Mammary epithelial cell (primary cell): ENCODE measurements around the gene ZNF221.

Source experiments
- EZH2 ChIP-seq: IDR thresholded peaks from 2 replicates; pipeline ENCODE4 v1.6.1; 2012; ENCODE audit warnings: low read length, inconsistent platforms, borderline replicate concordance
- TF ChIP-seq, protein P1 (sequence below), 2 donors: IDR thresholded peaks in 1 of 2; conservative IDR thresholded peaks in 1 of 2; 2 replicates each; pipeline ENCODE4 v1.5.1; 2011 to 2012; ENCODE audit warnings: inconsistent platforms in 2 of 2, low read length in 2 of 2, mild to moderate bottlenecking in 2 of 2, control low read depth in 1 of 2, low read depth in 1 of 2; ENCODE audit not compliant: insufficient read depth in 1 of 2; ENCODE audit errors: extremely low read depth in 1 of 2

DNA sequence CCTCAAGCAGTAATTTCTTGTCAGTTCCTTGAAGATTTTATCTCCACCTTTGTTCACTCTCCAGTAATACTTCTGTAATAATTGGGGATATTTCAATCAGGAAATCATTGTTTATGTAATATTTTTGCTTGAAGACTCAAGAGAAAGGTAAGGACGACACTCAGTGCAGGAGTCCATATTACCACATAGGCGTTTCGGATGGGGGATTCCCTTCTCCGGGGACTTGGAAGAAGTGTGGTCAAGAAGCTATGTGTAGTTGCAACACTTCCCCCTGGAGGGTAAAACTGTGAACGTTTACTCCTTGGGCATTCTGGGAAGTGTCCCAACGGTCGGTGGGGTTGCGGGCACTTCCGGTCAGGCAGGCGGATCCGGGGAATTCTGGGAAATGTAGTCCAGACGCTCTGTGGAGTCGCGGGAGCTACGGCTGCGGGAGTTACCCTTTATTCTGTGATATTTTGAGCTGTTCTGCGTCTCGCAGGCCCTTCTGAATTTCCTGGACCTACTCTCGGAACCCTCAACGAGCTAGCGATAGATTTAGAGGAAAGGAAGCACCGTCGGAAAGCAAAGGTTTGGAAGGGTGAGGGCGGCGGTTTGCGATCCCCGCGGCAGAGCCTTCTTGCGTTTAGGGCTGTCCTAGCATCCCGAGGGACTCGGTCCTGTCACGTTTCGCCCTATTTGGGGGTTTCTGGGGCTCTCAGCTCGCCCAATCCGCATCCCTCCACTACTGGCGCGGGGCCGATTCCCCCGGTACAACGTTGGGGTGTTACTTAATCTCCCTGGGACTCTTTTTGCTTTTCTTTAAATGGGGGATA is at the start of gene ZNF221:
- no peak for TF ChIP-seq EZH2
- TF ChIP-seq, protein P1, sequence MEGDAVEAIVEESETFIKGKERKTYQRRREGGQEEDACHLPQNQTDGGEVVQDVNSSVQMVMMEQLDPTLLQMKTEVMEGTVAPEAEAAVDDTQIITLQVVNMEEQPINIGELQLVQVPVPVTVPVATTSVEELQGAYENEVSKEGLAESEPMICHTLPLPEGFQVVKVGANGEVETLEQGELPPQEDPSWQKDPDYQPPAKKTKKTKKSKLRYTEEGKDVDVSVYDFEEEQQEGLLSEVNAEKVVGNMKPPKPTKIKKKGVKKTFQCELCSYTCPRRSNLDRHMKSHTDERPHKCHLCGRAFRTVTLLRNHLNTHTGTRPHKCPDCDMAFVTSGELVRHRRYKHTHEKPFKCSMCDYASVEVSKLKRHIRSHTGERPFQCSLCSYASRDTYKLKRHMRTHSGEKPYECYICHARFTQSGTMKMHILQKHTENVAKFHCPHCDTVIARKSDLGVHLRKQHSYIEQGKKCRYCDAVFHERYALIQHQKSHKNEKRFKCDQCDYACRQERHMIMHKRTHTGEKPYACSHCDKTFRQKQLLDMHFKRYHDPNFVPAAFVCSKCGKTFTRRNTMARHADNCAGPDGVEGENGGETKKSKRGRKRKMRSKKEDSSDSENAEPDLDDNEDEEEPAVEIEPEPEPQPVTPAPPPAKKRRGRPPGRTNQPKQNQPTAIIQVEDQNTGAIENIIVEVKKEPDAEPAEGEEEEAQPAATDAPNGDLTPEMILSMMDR (conservative IDR thresholded peaks at IDR 0.05 in 1 of 2, IDR thresholded peaks at IDR 0.05 in 1 of 2; ENCODE audit: extremely low read depth in 1 of 2, insufficient read depth in 1 of 2, low read depth in 1 of 2, low read length in 2 of 2): peak in 1 of 2 donors; percentile 44
